OCI-LY1 (cell line): ENCODE results near the gene FAM124A.

Source experiments
- CTCF ChIP-seq: fragments of 200-600 bp; sonication (generic), shearing (Covaris generic); IDR thresholded peaks from 2 replicates; pipeline ENCODE4 v1.5.1; 2017; ENCODE audit warnings: mild to moderate bottlenecking, antibody characterized with exemption, low read length, moderate library complexity, mixed read lengths
- EZH2 ChIP-seq: fragments of 200-600 bp; sonication (generic), shearing (Covaris generic); IDR thresholded peaks from 2 replicates; pipeline ENCODE4 v1.8.0; 2017; ENCODE audit warnings: borderline replicate concordance, mixed run types, mild to moderate bottlenecking, antibody characterized with exemption, low read length, moderate library complexity, mixed read lengths

GRCh38 chr13:51269039-51269438 is 46.8 kb downstream of the FAM124A start:
- no peak for TF ChIP-seq EZH2
- TF ChIP-seq CTCF = no peak
